ENCODE measurements around the gene SIX3. TPM values are rescaled to one million over a fixed set of nuclear protein-coding genes. Genes with fewer than 3 reads are reported as not detected.

SIX3 gene
- total and polyA plus RNA-seq, 4 donors: 0.02 to 0.06 TPM; not detected in 2

- no peak for TF ChIP-seq CTCF (IDR thresholded peaks at IDR 0.05; ENCODE audit: control extremely low read depth, extremely low read depth)
- Histone ChIP-seq H3K27me3 (ENCODE audit: control insufficient read depth in 3 of 3, insufficient read depth in 3 of 3, low read length in 2 of 3) (peaks cover 9 to 95% (median 82%) of the 10 kb centered on the region in 3 donors), H3K4me3 (no peak overlapping the region), H3K4me1 (ENCODE audit: control insufficient read depth in 5 of 5, insufficient read depth in 5 of 5, low read length in 5 of 5) (peaks cover 0 to 24% (median 7%) of the 10 kb centered on the region in 5 donors), H3K36me3 (ENCODE audit: control insufficient read depth in 4 of 4, insufficient read depth in 4 of 4, low read length in 4 of 4) (no peaks in the 10 kb centered on the region), H3K9ac (ENCODE audit: insufficient read depth in 1 of 2, low read length in 2 of 2) (no peak overlapping the region), H3K27ac (ENCODE audit: low read depth in 1 of 2, low read length in 1 of 2) (no peak overlapping the region), H3K9me3 (ENCODE audit: control insufficient read depth in 4 of 4, insufficient read depth in 3 of 4, low read length in 3 of 4) (peaks cover 0 to 3% (median 0%) of the 10 kb centered on the region in 4 donors)
- no peak for ATAC-seq (ENCODE audit: insufficient read depth, low FRiP score)
- WGBS, 2 donors: 6 to 8% methylated on average over 54 to 62 of the region's 62 CpGs
- DNase-seq: no peak
Measured at GRCh38 chr2:44944102-44944951, 2.8 kb downstream of the SIX3 start.

- Histone ChIP-seq H3K27ac (ENCODE audit: low read depth in 1 of 2, low read length in 1 of 2) (no peak overlapping the region), H3K27me3 (ENCODE audit: control insufficient read depth in 3 of 3, insufficient read depth in 3 of 3, low read length in 2 of 3) (peaks cover 9 to 95% (median 80%) of the 10 kb centered on the region in 3 donors), H3K9ac (ENCODE audit: insufficient read depth in 1 of 2, low read length in 2 of 2) (no peak overlapping the region), H3K4me3 (no peak overlapping the region), H3K36me3 (ENCODE audit: control insufficient read depth in 4 of 4, insufficient read depth in 4 of 4, low read length in 4 of 4) (no peaks in the 10 kb centered on the region), H3K4me1 (ENCODE audit: control insufficient read depth in 5 of 5, insufficient read depth in 5 of 5, low read length in 5 of 5) (peaks cover 0 to 27% (median 14%) of the 10 kb centered on the region in 5 donors), H3K9me3 (ENCODE audit: control insufficient read depth in 4 of 4, insufficient read depth in 3 of 4, low read length in 3 of 4) (peaks cover 0 to 7% (median 0%) of the 10 kb centered on the region in 4 donors)
- 10 to 16% methylated on average over 18 of the region's 18 CpGs for WGBS, 2 donors
- TF ChIP-seq CTCF (IDR thresholded peaks at IDR 0.05; ENCODE audit: control extremely low read depth, extremely low read depth): no peak
- no peak for DNase-seq
- ATAC-seq (ENCODE audit: insufficient read depth, low FRiP score): no peak
Measured at GRCh38 chr2:44944952-44945612, 3.6 kb downstream of the SIX3 start.

GRCh38 chr2:44945676-44946371 lies 4.3 kb downstream of the SIX3 start:
- peaks cover 9 to 95% (median 80%) of the 10 kb centered on the region in 3 donors for H3K27me3 ChIP-seq (ENCODE audit: control insufficient read depth in 3 of 3, insufficient read depth in 3 of 3, low read length in 2 of 3)
- H3K27ac ChIP-seq (ENCODE audit: low read depth in 1 of 2, low read length in 1 of 2): no peak overlapping the region
- TF ChIP-seq CTCF (IDR thresholded peaks at IDR 0.05; ENCODE audit: control extremely low read depth, extremely low read depth): no peak
- H3K4me3 ChIP-seq: no peak overlapping the region
- no peak for ATAC-seq (ENCODE audit: insufficient read depth, low FRiP score)
- H3K4me1 ChIP-seq (ENCODE audit: control insufficient read depth in 5 of 5, insufficient read depth in 5 of 5, low read length in 5 of 5): peaks cover 0 to 27% (median 14%) of the 10 kb centered on the region in 5 donors
- peaks cover 0 to 7% (median 0%) of the 10 kb centered on the region in 4 donors for H3K9me3 ChIP-seq (ENCODE audit: control insufficient read depth in 4 of 4, insufficient read depth in 3 of 4, low read length in 3 of 4)
- H3K9ac ChIP-seq (ENCODE audit: insufficient read depth in 1 of 2, low read length in 2 of 2): no peak overlapping the region
- 36 to 48% methylated on average over 16 of the region's 16 CpGs for WGBS, 2 donors
- H3K36me3 ChIP-seq (ENCODE audit: control insufficient read depth in 4 of 4, insufficient read depth in 4 of 4, low read length in 4 of 4): no peaks in the 10 kb centered on the region
- no peak for DNase-seq
